ENCODE results near the gene BTBD2. TPM values are rescaled to one million over a fixed set of nuclear protein-coding genes. Genes with fewer than 3 reads are reported as not detected.

The BTBD2 gene
- total and polyA plus RNA-seq, 2 of the 13 experiments (the other 11 are each of a cell fraction or from before 2014, with no cell fraction given), result 28.1 to 45.3 TPM

- TF ChIP-seq MXD4 (CRISPR knock-in tag; IDR thresholded peaks at IDR 0.05), result no peak
- TF ChIP-seq, protein P1, sequence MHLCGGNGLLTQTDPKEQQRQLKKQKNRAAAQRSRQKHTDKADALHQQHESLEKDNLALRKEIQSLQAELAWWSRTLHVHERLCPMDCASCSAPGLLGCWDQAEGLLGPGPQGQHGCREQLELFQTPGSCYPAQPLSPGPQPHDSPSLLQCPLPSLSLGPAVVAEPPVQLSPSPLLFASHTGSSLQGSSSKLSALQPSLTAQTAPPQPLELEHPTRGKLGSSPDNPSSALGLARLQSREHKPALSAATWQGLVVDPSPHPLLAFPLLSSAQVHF (CRISPR knock-in tag; IDR thresholded peaks at IDR 0.05), result no peak
- no peak for TF ChIP-seq SNAI1 (CRISPR knock-in tag; IDR thresholded peaks at IDR 0.05; ENCODE audit: borderline replicate concordance)
- 0 out of 2 replicates have a peak, but pooled peaks have one; percentile 46 for TF ChIP-seq ZNF570 (CRISPR knock-in tag; IDR thresholded peaks at IDR 0.05; ENCODE audit: borderline replicate concordance)
- TF ChIP-seq CSRNP2 (CRISPR knock-in tag; conservative IDR thresholded peaks at IDR 0.05; ENCODE audit: low read depth), result no peak
- TF ChIP-seq USF2 (IDR thresholded peaks at IDR 0.05; ENCODE audit: low read depth, low read length), result no peak
- TF ChIP-seq USF2 (CRISPR knock-in tag; IDR thresholded peaks at IDR 0.05; ENCODE audit: borderline replicate concordance), result no peak
- TF ChIP-seq ATM (IDR thresholded peaks at IDR 0.05; ENCODE audit: borderline replicate concordance), result no peak
- peak; percentile 6; the same call in 1 of the 2 replicates for TF ChIP-seq ZNF329 (CRISPR knock-in tag; IDR thresholded peaks at IDR 0.05; ENCODE audit: low read depth)
- TF ChIP-seq SP1 (IDR thresholded peaks at IDR 0.05), result no peak
- no peak for TF ChIP-seq SP1 (CRISPR knock-in tag; IDR thresholded peaks at IDR 0.05)
- TF ChIP-seq ZNF232 (CRISPR knock-in tag; IDR thresholded peaks at IDR 0.05; ENCODE audit: borderline replicate concordance), result peak; percentile 33; the same call in 1 of the 2 replicates
- no peak for TF ChIP-seq ZNF883 (CRISPR knock-in tag; IDR thresholded peaks at IDR 0.05; ENCODE audit: not compliant biosample characterization)
- no peak for TF ChIP-seq NR2F6 (IDR thresholded peaks at IDR 0.05)
- 0 out of 2 replicates have a peak, but pooled peaks have one; percentile 4 for TF ChIP-seq NR2F6 (CRISPR knock-in tag; IDR thresholded peaks at IDR 0.05)
- TF ChIP-seq NFE2L1 (CRISPR knock-in tag; IDR thresholded peaks at IDR 0.05; ENCODE audit: borderline replicate concordance), result no peak
- no peak for TF ChIP-seq SOX5 (CRISPR knock-in tag; IDR thresholded peaks at IDR 0.05; ENCODE audit: borderline replicate concordance)
- no peak for TF ChIP-seq RXRB (CRISPR knock-in tag; IDR thresholded peaks at IDR 0.05; ENCODE audit: borderline replicate concordance)
- TF ChIP-seq ZNF549 (CRISPR knock-in tag; IDR thresholded peaks at IDR 0.05), result no peak
- TF ChIP-seq ZNF552 (CRISPR knock-in tag; IDR thresholded peaks at IDR 0.05; ENCODE audit: borderline replicate concordance), result peak; percentile 77; the same call in 1 of the 2 replicates
- no peak for TF ChIP-seq NCOA5 (CRISPR knock-in tag; IDR thresholded peaks at IDR 0.05)
- TF ChIP-seq SMAD9 (CRISPR knock-in tag; IDR thresholded peaks at IDR 0.05), result no peak
- TF ChIP-seq, protein P2, sequence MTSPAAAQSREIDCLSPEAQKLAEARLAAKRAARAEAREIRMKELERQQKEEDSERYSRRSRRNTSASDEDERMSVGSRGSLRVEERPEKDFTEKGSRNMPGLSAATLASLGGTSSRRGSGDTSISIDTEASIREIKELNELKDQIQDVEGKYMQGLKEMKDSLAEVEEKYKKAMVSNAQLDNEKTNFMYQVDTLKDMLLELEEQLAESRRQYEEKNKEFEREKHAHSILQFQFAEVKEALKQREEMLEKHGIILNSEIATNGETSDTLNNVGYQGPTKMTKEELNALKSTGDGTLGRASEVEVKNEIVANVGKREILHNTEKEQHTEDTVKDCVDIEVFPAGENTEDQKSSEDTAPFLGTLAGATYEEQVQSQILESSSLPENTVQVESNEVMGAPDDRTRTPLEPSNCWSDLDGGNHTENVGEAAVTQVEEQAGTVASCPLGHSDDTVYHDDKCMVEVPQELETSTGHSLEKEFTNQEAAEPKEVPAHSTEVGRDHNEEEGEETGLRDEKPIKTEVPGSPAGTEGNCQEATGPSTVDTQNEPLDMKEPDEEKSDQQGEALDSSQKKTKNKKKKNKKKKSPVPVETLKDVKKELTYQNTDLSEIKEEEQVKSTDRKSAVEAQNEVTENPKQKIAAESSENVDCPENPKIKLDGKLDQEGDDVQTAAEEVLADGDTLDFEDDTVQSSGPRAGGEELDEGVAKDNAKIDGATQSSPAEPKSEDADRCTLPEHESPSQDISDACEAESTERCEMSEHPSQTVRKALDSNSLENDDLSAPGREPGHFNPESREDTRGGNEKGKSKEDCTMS (CRISPR knock-in tag; conservative IDR thresholded peaks at IDR 0.05), result no peak
- TF ChIP-seq RBM22 (optimal IDR thresholded peaks at IDR 0.05; ENCODE audit: low read length), result no peak
- no peak for TF ChIP-seq MATR3 (CRISPR knock-in tag; IDR thresholded peaks at IDR 0.05)
Observed at GRCh38 chr19:2060884-2061494, 45.5 kb upstream of the BTBD2 start (continued).

Data from HepG2 (cell line).